KOPT-K1 (cell line): ENCODE results near the gene PHF23.

ENCODE experiments used
- H3K27ac ChIP-seq: fragments of 200-600 bp; sonication (generic); 2 replicates; pipeline ENCODE4 v1.5.1; 2016; ENCODE audit warnings: antibody characterized with exemption, mild to moderate bottlenecking, low read depth, low read length; ENCODE audit not compliant: poor library complexity, severe bottlenecking
- H3K36me3 ChIP-seq: fragments of 200-600 bp; sonication (generic); 2 replicates; pipeline ENCODE4 v1.5.1; 2017; ENCODE audit warnings: antibody characterized with exemption, mild to moderate bottlenecking, low read length, moderate library complexity; ENCODE audit not compliant: insufficient read depth
- H3K9me3 ChIP-seq: fragments of 200-600 bp; sonication (generic); 2 replicates; pipeline ENCODE4 v1.5.1; 2017; ENCODE audit warnings: antibody characterized with exemption, low read length, mild to moderate bottlenecking; ENCODE audit not compliant: insufficient read depth, poor library complexity, severe bottlenecking

Gene PHF23

DNA sequence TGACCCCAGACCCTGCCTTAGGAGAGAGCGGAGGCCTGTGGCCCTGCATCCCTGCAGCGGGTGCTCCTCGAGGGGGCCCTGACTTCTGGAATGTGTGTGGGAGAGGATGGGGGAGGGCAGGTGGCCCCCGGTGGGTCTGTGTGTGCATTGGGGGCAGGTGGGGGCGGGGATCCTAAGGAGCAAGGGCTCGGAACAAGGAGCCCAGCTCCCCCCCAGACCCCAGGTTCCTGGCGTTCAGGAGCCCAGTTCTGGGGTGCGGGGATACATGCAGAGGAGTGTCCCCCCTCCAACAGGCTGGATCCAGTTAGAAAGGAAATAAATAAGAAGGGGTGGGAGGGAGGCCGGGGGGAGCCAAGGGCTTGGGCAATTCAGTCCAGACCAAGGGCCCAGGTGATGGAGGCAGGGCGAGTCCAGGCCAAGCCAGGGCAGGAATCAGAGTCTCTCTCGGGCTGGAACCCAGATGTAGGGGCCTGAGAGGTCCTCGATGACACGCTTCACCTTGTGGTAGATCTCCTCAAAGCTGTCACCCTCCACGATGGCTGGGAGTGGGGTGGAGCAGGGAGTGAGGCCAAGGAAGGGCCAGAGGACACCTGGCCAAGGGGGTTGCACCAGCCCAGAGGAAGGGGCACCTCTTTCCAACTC lies 48.9 kb downstream of the PHF23 start:
- H3K27ac ChIP-seq, result no peak overlapping the region
- H3K36me3 ChIP-seq, result peaks cover 6% of the 10 kb centered on the region; the same call in 1 of the 2 replicates

DNA sequence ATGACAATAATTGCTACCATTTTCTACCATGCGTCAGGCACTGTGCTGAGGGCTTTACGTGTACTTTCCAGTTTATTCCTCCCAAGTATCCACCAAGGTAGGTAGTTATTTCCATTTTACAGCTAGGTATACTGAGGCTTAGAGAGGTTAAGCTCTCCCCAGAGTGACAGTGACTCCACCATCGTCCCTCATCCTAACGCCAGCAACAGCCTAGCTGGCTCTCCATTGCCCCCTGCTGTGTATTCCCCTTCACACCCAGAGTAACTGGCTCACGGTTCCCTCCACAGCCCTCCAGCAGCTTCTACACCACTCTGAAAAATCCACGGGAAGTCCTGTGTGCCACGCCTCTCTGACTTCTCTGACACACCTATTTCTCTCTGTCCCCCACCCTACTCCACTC lies 53.0 kb downstream of the PHF23 start:
- H3K9me3 ChIP-seq, result no peaks in the 10 kb centered on the region
- H3K27ac ChIP-seq, result no peak overlapping the region
- peaks cover 4% of the 10 kb centered on the region; the same call in 1 of the 2 replicates for H3K36me3 ChIP-seq

More for the DNA sequence above, 48.9 kb downstream of the PHF23 start:
- H3K9me3 ChIP-seq, result no peaks in the 10 kb centered on the region
